ENCODE measurements around the gene TTC7B. TPM values are rescaled to one million over a fixed set of nuclear protein-coding genes. Genes with fewer than 3 reads are reported as not detected.

TTC7B gene
- total and polyA plus RNA-seq, 2 donors (not counting 3 experiments of a cell fraction or from before 2014, with no cell fraction given): 46.8 to 76.5 TPM

GRCh38 chr14:90777358-90777757, 38.9 kb downstream of the TTC7B start:
- DNase-seq (ENCODE audit: low read depth, low spot score): no peak
- TF ChIP-seq MAX (IDR thresholded peaks at IDR 0.05; ENCODE audit: insufficient read depth, insufficient read length) (no peak), JUN (IDR thresholded peaks at IDR 0.05; ENCODE audit: borderline replicate concordance, insufficient read depth, insufficient read length, low read depth) (no peak), POLR2A (IDR thresholded peaks at IDR 0.05; ENCODE audit: low read depth, low read length) (no peak), MYC (IDR thresholded peaks at IDR 0.05; ENCODE audit: low read depth, low read length) (no peak), GATA2 (IDR thresholded peaks at IDR 0.05; ENCODE audit: insufficient read depth, insufficient read length, low read depth, low read length) (no peak), FOS (IDR thresholded peaks at IDR 0.05; ENCODE audit: borderline replicate concordance, insufficient read depth, low read length) (no peak), POLR2AphosphoS5 (IDR thresholded peaks at IDR 0.05; ENCODE audit: insufficient read depth, low read depth, low read length) (no peak), EZH2 (IDR thresholded peaks at IDR 0.05; ENCODE audit: borderline replicate concordance, low read depth, low read length, severe bottlenecking) (no peak), CTCF (IDR thresholded peaks at IDR 0.05; ENCODE audit: extremely low read depth in 1 of 2, insufficient read depth in 1 of 2, low read depth in 1 of 2, low read length in 2 of 2) (no peak)
- Histone ChIP-seq H3K9ac (replicated peaks; ENCODE audit: extremely low read depth, insufficient read depth, low read length) (no peak overlapping the region), H4K20me1 (replicated peaks; ENCODE audit: control insufficient read depth, extremely low read depth, insufficient read depth, low read length) (no peaks in the 10 kb centered on the region), H3K4me1 (ENCODE audit: control insufficient read depth, extremely low read depth, insufficient read depth, low read length) (no peaks in the 10 kb centered on the region), H3K9me3 (replicated peaks; ENCODE audit: control insufficient read depth, insufficient read depth, low read length) (no peaks in the 10 kb centered on the region), H2AFZ (ENCODE audit: low read depth, low read length) (no peak overlapping the region), H3K36me3 (ENCODE audit: control insufficient read depth in 2 of 2, extremely low read depth in 1 of 2, insufficient read depth in 2 of 2, low read length in 2 of 2) (peaks cover 0 to 23% of the 10 kb centered on the region in 2 experiments), H3K27me3 (ENCODE audit: control insufficient read depth in 2 of 2, insufficient read depth in 2 of 2, low read length in 2 of 2) (no peaks in the 10 kb centered on the region), H3K4me3 (replicated peaks in 1 of 3; ENCODE audit: insufficient read depth in 1 of 3, low read depth in 1 of 3, low read length in 3 of 3) (no peak overlapping the region), H3K79me2 (ENCODE audit: control insufficient read depth, insufficient read depth, low read length) (no peaks in the 10 kb centered on the region), H3K9me1 (replicated peaks; ENCODE audit: control insufficient read depth, extremely low read depth, insufficient read depth, low read length) (no peaks in the 10 kb centered on the region), H3K27ac (ENCODE audit: insufficient read depth, low read depth, low read length) (no peak overlapping the region), H3K4me2 (ENCODE audit: insufficient read depth, low read length) (no peak overlapping the region)
- FAIRE-seq: no peak
- dilution Hi-C loops (cut with MboI; ENCODE audit: extremely low pct_ligation_motif_present, low sequenced_read_pairs) (no loop called here), intact Hi-C loops (cut with micrococcal nuclease) (no loop called here)
- ChIA-PET CTCF (interaction anchor here (2.1 kb wide), 1 partner anchor 18 kb away, joined by 5 read pairs; no protein-coding TSS in a partner anchor), POLR2A (no interaction called here)
- BruUV-seq (replicated peaks): no TSS peak

All from endothelial cell of umbilical vein (primary cell).